Breast epithelium (tissue), 4 donors: ENCODE results near the gene LENG1. TPM values are rescaled to one million over a fixed set of nuclear protein-coding genes. Genes with fewer than 3 reads are reported as not detected.
"Not testable (repeated sequence)": the region's sequence is repeated elsewhere in the genome, so short reads cannot be mapped to it uniquely, and the experiment has no call there.

ENCODE experiments used
- DNase-seq, 2 donors: peaks; one replicate each; pipeline ENCODE4 v3.0.0-alpha.2; 2019; ENCODE audit warnings: low spot score in 2 of 2
- H3K27ac ChIP-seq, 2 donors: fragments of 200-600 bp; sonication (generic) in 1 of 2; one replicate each; pipeline ENCODE4 v1.5.1; 2016 to 2019; ENCODE audit warnings: mild to moderate bottlenecking in 1 of 2
- H3K27me3 ChIP-seq, 2 donors: fragments of 200-600 bp; sonication (generic) in 1 of 2; one replicate each; pipeline versions ENCODE4 v1.5.1 to v1.6.0; 2017 to 2019; ENCODE audit warnings: control low read depth in 1 of 2, mild to moderate bottlenecking in 1 of 2
- H3K36me3 ChIP-seq: fragments of 200-600 bp; one replicate; pipeline ENCODE4 v1.5.1; 2019
- H3K4me1 ChIP-seq, 2 donors: fragments of 200-600 bp; sonication (generic); one replicate each; pipeline ENCODE4 v1.5.1; 2016 to 2019; ENCODE audit warnings: control low read depth in 1 of 2
- H3K4me3 ChIP-seq, 3 donors: fragments of 200-600 bp; sonication (generic); 1 replicate in 2 of 3; 2 replicates in 1 of 3; pipeline ENCODE4 v1.5.1; 2016 to 2019; ENCODE audit warnings: mild to moderate bottlenecking in 3 of 3, moderate library complexity in 2 of 3
- H3K9me3 ChIP-seq, 2 donors: fragments of 200-600 bp; sonication (generic) in 1 of 2; one replicate each; pipeline ENCODE4 v1.5.1; 2016 to 2019; ENCODE audit warnings: control low read depth in 1 of 2
- POLR2A ChIP-seq: fragments of 450-650 bp; IDR thresholded peaks from one replicate; pipeline ENCODE4 v1.6.1; 2016; ENCODE audit warnings: antibody characterized with exemption, mild to moderate bottlenecking, moderate library complexity
- POLR2AphosphoS5 ChIP-seq, 3 donors: sonication (generic); formaldehyde crosslinking; IDR thresholded peaks; one replicate each; pipeline ENCODE4 v1.6.1; 2017; ENCODE audit warnings: antibody characterized with exemption in 3 of 3
- intact Hi-C: fragments of 100-400 bp; cut with DNase I; formaldehyde crosslinking; loops from one replicate; pipeline ENCODE4 v1.15.1; 2023; ENCODE audit warnings: low total_unique reads
- total RNA-seq, 3 donors: library from RNA; depleted of rRNA; stranded (reverse); fragments of >200 nt; gene quantifications; one replicate each; pipeline ENCODE4 v1.1.0, GENCODE V29; 2016
- TF ChIP-seq, protein P1 (sequence below), 3 donors: fragments of 450-650 bp; IDR thresholded peaks; one replicate each; pipeline ENCODE4 v1.5.1; 2016 to 2017; ENCODE audit warnings: antibody characterized with exemption in 3 of 3, mild to moderate bottlenecking in 3 of 3, moderate library complexity in 3 of 3

The LENG1 gene
- total RNA-seq, 3 donors from 2014 or later: 6.4 to 8.5 (median 8.0) TPM

DNA sequence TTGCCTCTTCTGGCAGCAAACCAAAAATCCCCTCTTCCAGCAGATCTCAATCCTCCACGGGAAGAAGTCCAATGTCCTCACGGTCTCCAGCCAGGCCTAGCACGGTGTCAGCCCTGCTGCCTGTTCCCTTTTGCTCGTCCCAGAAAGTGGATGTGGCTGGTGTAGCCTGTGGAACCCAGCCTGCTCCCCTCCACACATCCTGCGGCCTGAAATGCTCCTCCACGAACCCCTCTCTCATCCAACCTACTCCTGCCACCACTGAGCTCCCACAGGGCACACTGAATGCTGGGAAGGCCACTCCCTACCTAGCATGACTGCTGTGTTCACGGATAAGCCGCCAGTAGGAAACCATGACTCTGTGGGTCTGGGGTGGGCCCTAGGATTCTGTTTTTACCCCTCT lies 26.8 kb upstream of the LENG1 start:
- no peak for DNase-seq
- Histone ChIP-seq H3K27me3 (no peaks in the 10 kb centered on the region), H3K4me3 (no peak overlapping the region), H3K4me1 (peaks cover 0 to 8% of the 10 kb centered on the region in 2 donors), H3K36me3 (no peaks in the 10 kb centered on the region), H3K9me3 (no peaks in the 10 kb centered on the region), H3K27ac (no peak overlapping the region)
- TF ChIP-seq POLR2A (no peak), POLR2AphosphoS5 (IDR thresholded peaks at IDR 0.05) (no peak)
- TF ChIP-seq, protein P1, sequence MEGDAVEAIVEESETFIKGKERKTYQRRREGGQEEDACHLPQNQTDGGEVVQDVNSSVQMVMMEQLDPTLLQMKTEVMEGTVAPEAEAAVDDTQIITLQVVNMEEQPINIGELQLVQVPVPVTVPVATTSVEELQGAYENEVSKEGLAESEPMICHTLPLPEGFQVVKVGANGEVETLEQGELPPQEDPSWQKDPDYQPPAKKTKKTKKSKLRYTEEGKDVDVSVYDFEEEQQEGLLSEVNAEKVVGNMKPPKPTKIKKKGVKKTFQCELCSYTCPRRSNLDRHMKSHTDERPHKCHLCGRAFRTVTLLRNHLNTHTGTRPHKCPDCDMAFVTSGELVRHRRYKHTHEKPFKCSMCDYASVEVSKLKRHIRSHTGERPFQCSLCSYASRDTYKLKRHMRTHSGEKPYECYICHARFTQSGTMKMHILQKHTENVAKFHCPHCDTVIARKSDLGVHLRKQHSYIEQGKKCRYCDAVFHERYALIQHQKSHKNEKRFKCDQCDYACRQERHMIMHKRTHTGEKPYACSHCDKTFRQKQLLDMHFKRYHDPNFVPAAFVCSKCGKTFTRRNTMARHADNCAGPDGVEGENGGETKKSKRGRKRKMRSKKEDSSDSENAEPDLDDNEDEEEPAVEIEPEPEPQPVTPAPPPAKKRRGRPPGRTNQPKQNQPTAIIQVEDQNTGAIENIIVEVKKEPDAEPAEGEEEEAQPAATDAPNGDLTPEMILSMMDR (IDR thresholded peaks at IDR 0.05): no peak
- intact Hi-C loops: no loop called here

DNA sequence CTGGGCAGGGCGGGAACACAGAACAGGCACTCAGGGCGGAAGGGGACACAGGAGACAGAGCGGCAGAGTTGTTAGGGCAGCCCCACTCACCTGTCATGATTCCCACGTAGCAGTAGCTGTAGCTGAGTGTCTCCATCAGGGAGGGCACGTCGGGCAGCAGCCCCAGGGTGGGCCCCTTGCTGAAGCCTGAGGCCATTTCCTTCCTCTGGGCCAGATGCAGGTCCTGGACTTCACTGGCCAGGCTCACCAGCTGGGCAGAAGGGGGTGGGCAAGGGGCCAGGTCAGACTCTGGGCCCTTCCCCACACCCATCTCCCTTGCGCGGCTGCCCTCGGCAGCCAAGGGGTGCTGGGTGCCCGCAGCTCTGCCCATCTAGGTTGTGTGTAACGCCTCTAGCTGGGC lies 23.9 kb upstream of the LENG1 start:
- Histone ChIP-seq H3K36me3 (no peaks in the 10 kb centered on the region), H3K9me3 (no peaks in the 10 kb centered on the region), H3K27me3 (no peaks in the 10 kb centered on the region), H3K4me3 (no peak overlapping the region), H3K4me1 (peaks cover 0 to 5% of the 10 kb centered on the region in 2 donors), H3K27ac (no peak overlapping the region)
- no peak for TF ChIP-seq POLR2AphosphoS5 (IDR thresholded peaks at IDR 0.05)
- no peak for TF ChIP-seq POLR2A
- TF ChIP-seq, protein P1 (IDR thresholded peaks at IDR 0.05): no peak
- no peak for DNase-seq
- intact Hi-C loops: no loop called here

DNA sequence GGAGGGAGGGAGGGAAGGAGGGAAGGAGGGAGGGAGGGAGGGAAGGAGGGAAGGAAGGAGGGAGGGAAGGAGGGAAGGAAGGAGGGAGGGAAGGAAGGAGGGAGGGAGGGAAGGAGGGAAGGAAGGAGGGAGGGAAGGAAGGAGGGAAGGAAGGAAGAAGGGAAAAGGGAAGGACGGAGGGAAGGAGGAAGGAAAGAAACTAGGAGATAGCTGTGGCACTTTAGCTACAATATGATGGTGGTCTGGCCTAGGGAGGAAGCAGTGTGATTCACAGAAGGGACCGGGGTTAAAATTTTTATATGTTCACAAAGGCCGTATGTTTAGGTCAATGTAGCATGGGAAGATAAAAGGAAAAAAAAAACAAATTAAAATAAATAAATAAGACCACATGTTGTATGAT lies 22.4 kb upstream of the LENG1 start:
- H3K36me3 ChIP-seq, H3K27me3 ChIP-seq, intact Hi-C loops, H3K9me3 ChIP-seq, H3K27ac ChIP-seq, H3K4me1 ChIP-seq, DNase-seq, H3K4me3 ChIP-seq: not testable (repeated sequence)

DNA sequence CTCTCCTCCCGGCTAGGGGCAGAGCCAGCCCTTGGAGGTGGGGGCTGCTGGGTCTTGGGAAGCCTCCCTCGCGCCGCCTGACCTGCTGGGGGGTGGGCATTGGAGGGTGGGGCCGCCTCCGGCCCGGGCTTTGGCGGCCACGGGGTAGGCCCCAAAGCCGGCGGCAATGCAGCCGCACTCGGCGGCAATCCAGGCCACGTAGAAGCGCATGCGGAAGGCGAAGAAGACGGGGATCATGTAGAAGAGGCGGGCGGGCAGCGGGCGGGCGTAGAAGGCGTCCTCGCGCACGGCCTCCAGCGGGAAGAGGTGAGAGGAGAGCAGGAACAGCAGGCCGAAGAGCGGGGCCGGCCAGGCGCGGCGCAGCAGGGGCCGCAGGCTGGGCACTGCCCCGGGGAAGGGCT lies 21.2 kb upstream of the LENG1 start:
- Histone ChIP-seq H3K27ac (no peak overlapping the region), H3K9me3 (no peaks in the 10 kb centered on the region), H3K4me3 (no peak overlapping the region), H3K27me3 (no peaks in the 10 kb centered on the region), H3K36me3 (no peaks in the 10 kb centered on the region), H3K4me1 (no peaks in the 10 kb centered on the region)
- TF ChIP-seq POLR2A (no peak), POLR2AphosphoS5 (IDR thresholded peaks at IDR 0.05) (no peak)
- TF ChIP-seq, protein P1 (IDR thresholded peaks at IDR 0.05): no peak
- no peak for DNase-seq
- intact Hi-C loops: no loop called here

DNA sequence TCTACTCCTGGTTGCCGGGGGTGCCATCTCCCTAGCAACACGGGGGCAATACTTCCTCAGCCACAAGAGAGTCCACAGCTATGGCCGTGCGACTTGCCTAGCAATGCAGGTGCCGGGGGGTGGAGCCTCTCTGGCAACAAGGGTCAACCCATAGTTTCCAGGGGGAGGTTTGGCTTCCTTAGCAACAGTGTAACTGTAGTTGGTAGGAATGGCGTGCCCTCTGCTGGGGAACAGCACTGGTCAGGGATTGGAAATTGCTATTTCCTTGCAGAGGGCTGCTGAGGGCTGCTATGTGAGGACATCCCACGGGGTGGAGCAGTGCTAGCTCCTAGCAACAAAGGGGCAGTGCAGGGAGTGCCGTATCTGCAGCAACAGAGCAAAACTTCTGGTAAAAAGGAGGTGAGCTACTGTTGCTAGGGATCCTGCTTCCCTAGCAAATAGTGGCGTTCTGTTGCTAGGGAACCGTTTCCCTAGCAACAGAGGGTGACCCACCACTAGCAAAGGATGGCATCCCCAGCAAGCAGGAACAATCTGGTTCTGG lies 20.5 kb upstream of the LENG1 start:
- H3K9me3 ChIP-seq: no peaks in the 10 kb centered on the region
- H3K36me3 ChIP-seq: no peaks in the 10 kb centered on the region
- no peaks in the 10 kb centered on the region for H3K27me3 ChIP-seq
- intact Hi-C loops: loop anchor here (10.0 kb wide), 1 partner anchor 55 kb away; no protein-coding TSS in a partner anchor
- H3K27ac ChIP-seq: no peak overlapping the region
- DNase-seq: no peak
- H3K4me1 ChIP-seq: no peaks in the 10 kb centered on the region
- TF ChIP-seq POLR2AphosphoS5 (IDR thresholded peaks at IDR 0.05) (no peak), POLR2A (no peak)
- TF ChIP-seq, protein P1 (IDR thresholded peaks at IDR 0.05): no peak
- H3K4me3 ChIP-seq: no peak overlapping the region
